Eye (tissue), 1 donor: ENCODE results near the gene SEMA4C.
A peak's percentile ranks its signal among the peaks of the same experiment; 100 is the strongest.

Source experiments
- DNase-seq: peaks from one replicate; pipeline ENCODE4 v3.0.0-alpha.2; 2015

Gene SEMA4C

GRCh38 chr2:96839875-96840850 is 29.7 kb downstream of the SEMA4C start:
- DNase-seq = no peak

- peak; percentile 55 for DNase-seq
Measured at GRCh38 chr2:96839293-96839874, 30.5 kb downstream of the SEMA4C start.

GRCh38 chr2:96838345-96839292 is 31.3 kb downstream of the SEMA4C start:
- DNase-seq = no peak

GRCh38 chr2:96837575-96837974 is 32.3 kb downstream of the SEMA4C start:
- no peak for DNase-seq

GRCh38 chr2:96835830-96836229 is 34.0 kb downstream of the SEMA4C start:
- DNase-seq = no peak

- peak; percentile 93 for DNase-seq
Measured at GRCh38 chr2:96832754-96833507, 36.9 kb downstream of the SEMA4C start.

GRCh38 chr2:96832408-96832753 is 37.5 kb downstream of the SEMA4C start:
- no peak for DNase-seq

GRCh38 chr2:96831679-96832078 is 38.2 kb downstream of the SEMA4C start:
- DNase-seq = no peak

- no peak for DNase-seq
Measured at GRCh38 chr2:96830044-96830562, 39.8 kb downstream of the SEMA4C start.

GRCh38 chr2:96828874-96829273 is 41.0 kb downstream of the SEMA4C start:
- DNase-seq = no peak

- no peak for DNase-seq
Measured at GRCh38 chr2:96828436-96828835, 41.4 kb downstream of the SEMA4C start.

- DNase-seq = no peak
Measured at GRCh38 chr2:96826546-96827278, 43.2 kb downstream of the SEMA4C start.

- no peak for DNase-seq
Measured at GRCh38 chr2:96825057-96825456, 44.8 kb downstream of the SEMA4C start.

GRCh38 chr2:96824079-96824870 is 45.6 kb downstream of the SEMA4C start:
- no peak for DNase-seq

- no peak for DNase-seq
Measured at GRCh38 chr2:96823198-96823597, 46.7 kb downstream of the SEMA4C start.

GRCh38 chr2:96822786-96823185 is 47.1 kb downstream of the SEMA4C start:
- no peak for DNase-seq

GRCh38 chr2:96821113-96821675 is 48.7 kb downstream of the SEMA4C start:
- DNase-seq = no peak

- DNase-seq = no peak
Measured at GRCh38 chr2:96819876-96820511, 49.9 kb downstream of the SEMA4C start.

- DNase-seq = no peak
Measured at GRCh38 chr2:96819128-96819875, 50.6 kb downstream of the SEMA4C start.
